Uterus (tissue), 2 donors: ENCODE results near the gene PRRG3.

Experiments
- CTCF ChIP-seq, 4 experiments: fragments of 200-600 bp in 2 of 4; fragments of 450-650 bp in 2 of 4; sonication (generic) in 2 of 4; IDR thresholded peaks; one replicate each; pipeline ENCODE4 v1.5.1; 2016 to 2019; ENCODE audit warnings: antibody characterized with exemption in 4 of 4, mild to moderate bottlenecking in 2 of 4, moderate library complexity in 1 of 4
- POLR2A ChIP-seq, 2 donors: fragments of 450-650 bp; IDR thresholded peaks; one replicate each; pipeline ENCODE4 v1.6.1; 2016; ENCODE audit warnings: antibody characterized with exemption in 2 of 2, mild to moderate bottlenecking in 1 of 2, moderate library complexity in 1 of 2

- TF ChIP-seq CTCF (IDR thresholded peaks at IDR 0.05) = peak in 2 of 4 experiments; percentile 28 to 46
- TF ChIP-seq POLR2A (IDR thresholded peaks at IDR 0.05) = no peak
Measured at GRCh38 chrX:151680805-151681204, 14.5 kb upstream of the PRRG3 start.
